CD14-positive monocyte (primary cell): Measurements from ENCODE around the gene USP20. TPM values are rescaled to one million over a fixed set of nuclear protein-coding genes. Genes with fewer than 3 reads are reported as not detected.
A peak's percentile ranks its signal among the peaks of the same experiment; 100 is the strongest.

Source experiments
- DNase-seq, 3 donors: peaks; one replicate each; pipeline ENCODE4 v3.0.0-alpha.2; 2011 to 2022
- H2AFZ ChIP-seq: 2 replicates; pipeline ENCODE4 v1.6.0; 2012; ENCODE audit warnings: mild to moderate bottlenecking, low read depth, low read length, inconsistent platforms; ENCODE audit not compliant: insufficient read depth, poor library complexity, severe bottlenecking
- H3K27ac ChIP-seq, 2 donors: 1 replicate in 1 of 2; 2 replicates in 1 of 2; pipeline ENCODE4 v1.5.1; 2012 to 2013; ENCODE audit warnings: low read length in 2 of 2, control low read depth in 1 of 2, inconsistent platforms in 1 of 2, low read depth in 1 of 2, mild to moderate bottlenecking in 1 of 2
- H3K27me3 ChIP-seq, 2 donors: one replicate each; pipeline versions ENCODE4 v1.6.0 to v1.6.1; 2011 to 2013; ENCODE audit warnings: low read length in 2 of 2; ENCODE audit not compliant: control insufficient read depth in 2 of 2, insufficient read depth in 2 of 2
- H3K36me3 ChIP-seq, 2 donors: replicated peaks in 1 of 2; 1 replicate in 1 of 2; 2 replicates in 1 of 2; pipeline versions ENCODE4 v1.5.1 to v1.6.1; 2012 to 2013; ENCODE audit warnings: low read length in 2 of 2, control low read depth in 1 of 2, inconsistent platforms in 1 of 2, mild to moderate bottlenecking in 1 of 2; ENCODE audit not compliant: insufficient read depth in 2 of 2, control insufficient read depth in 1 of 2
- H3K4me1 ChIP-seq, 2 donors: 1 replicate in 1 of 2; 2 replicates in 1 of 2; pipeline versions ENCODE4 v1.5.1 to v1.6.1; 2012 to 2013; ENCODE audit warnings: low read length in 2 of 2, control low read depth in 1 of 2, inconsistent platforms in 1 of 2, mild to moderate bottlenecking in 1 of 2, moderate library complexity in 1 of 2; ENCODE audit not compliant: insufficient read depth in 2 of 2, control insufficient read depth in 1 of 2
- H3K4me2 ChIP-seq: replicated peaks from 2 replicates; pipeline ENCODE3; 2012; ENCODE audit warnings: low read length, moderate library complexity, mild to moderate bottlenecking; ENCODE audit not compliant: poor library complexity, severe bottlenecking; ENCODE audit errors: extremely low read depth
- H3K4me3 ChIP-seq, 3 experiments: fragments of 200-600 bp in 1 of 3; sonication (generic) in 1 of 3; replicated peaks in 1 of 3; 1 replicate in 2 of 3; 2 replicates in 1 of 3; pipeline ENCODE4 v1.5.1; 2011 to 2013; ENCODE audit warnings: low read length in 3 of 3, mild to moderate bottlenecking in 3 of 3, control low read depth in 2 of 3, low read depth in 2 of 3, inconsistent platforms in 1 of 3, moderate library complexity in 1 of 3
- H3K79me2 ChIP-seq: 2 replicates; pipeline ENCODE4 v1.6.0; 2012; ENCODE audit warnings: mild to moderate bottlenecking, control low read depth, inconsistent platforms, low read length, moderate library complexity; ENCODE audit not compliant: insufficient read depth
- H3K9ac ChIP-seq: 2 replicates; pipeline ENCODE4 v1.6.0; 2017; ENCODE audit warnings: low read length, mild to moderate bottlenecking; ENCODE audit not compliant: insufficient read depth, poor library complexity, severe bottlenecking
- H3K9me3 ChIP-seq, 2 donors: replicated peaks in 1 of 2; 1 replicate in 1 of 2; 2 replicates in 1 of 2; pipeline versions ENCODE4 v1.5.1 to v1.6.1; 2012 to 2013; ENCODE audit warnings: low read length in 2 of 2, control low read depth in 1 of 2; ENCODE audit not compliant: control insufficient read depth in 1 of 2, insufficient read depth in 1 of 2
- H4K20me1 ChIP-seq: 2 replicates; pipeline ENCODE4 v1.6.0; 2012; ENCODE audit warnings: mild to moderate bottlenecking, low read length, control low read depth, moderate library complexity; ENCODE audit not compliant: insufficient read depth
- H3K27ac Mint-ChIP-seq, 7 donors: one replicate each; pipeline ENCODE4 v1.8.0; 2020; ENCODE audit warnings: mild to moderate bottlenecking in 7 of 7, mixed read lengths in 7 of 7, moderate library complexity in 6 of 7, inconsistent platforms in 2 of 7
- H3K27me3 Mint-ChIP-seq, 3 donors: one replicate each; pipeline ENCODE4 v1.8.0; 2021 to 2022; ENCODE audit warnings: low read depth in 3 of 3, mild to moderate bottlenecking in 3 of 3, mixed read lengths in 3 of 3, moderate library complexity in 3 of 3, inconsistent platforms in 1 of 3
- H3K36me3 Mint-ChIP-seq, 2 donors: one replicate each; pipeline ENCODE4 v1.8.0; 2020; ENCODE audit warnings: mixed read lengths in 2 of 2, inconsistent platforms in 1 of 2, mild to moderate bottlenecking in 1 of 2
- H3K4me1 Mint-ChIP-seq: one replicate; pipeline ENCODE4 v1.8.0; 2020; ENCODE audit warnings: mild to moderate bottlenecking, mixed read lengths
- H3K4me3 Mint-ChIP-seq, 2 donors: one replicate each; pipeline ENCODE4 v1.8.0; 2020; ENCODE audit warnings: mild to moderate bottlenecking in 2 of 2, mixed read lengths in 2 of 2, moderate library complexity in 1 of 2
- H3K9me3 Mint-ChIP-seq, 7 donors: one replicate each; pipeline ENCODE4 v1.8.0; 2020 to 2022; ENCODE audit warnings: mixed read lengths in 7 of 7, mild to moderate bottlenecking in 6 of 7, moderate library complexity in 6 of 7, inconsistent platforms in 2 of 7
- WGBS: methylation state at CpG from one replicate; pipeline ENCODE4 v1.1.5; 2013; ENCODE audit warnings: missing lambda C conversion rate; ENCODE audit not compliant: insufficient coverage; 5-methylcytosine and 5-hydroxymethylcytosine counted together
- intact Hi-C, 2 donors: fragments of 100-400 bp; cut with micrococcal nuclease; formaldehyde crosslinking; loops; one replicate each; pipeline versions ENCODE4 v1.15.0 to v1.15.1; 2023
- polyA plus RNA-seq, 3 donors: library from polyadenylated mRNA; depleted of rRNA in 1 of 3; unstranded in 2 of 3; stranded (reverse) in 1 of 3; fragments of 300-500 nt in 2 of 3; fragments of >200 nt in 1 of 3; fragmentation: Illumina TruSeq in 2 of 3; gene quantifications; 1 replicate in 2 of 3; 2 replicates in 1 of 3; pipeline ENCODE4 v1.2.3, GENCODE V29; 2012 to 2021
- TF ChIP-seq, protein P1 (sequence below): fragments of 200-600 bp; IDR thresholded peaks from one replicate; pipeline ENCODE4 v1.8.0; 2022; ENCODE audit warnings: antibody characterized with exemption, mild to moderate bottlenecking

USP20 gene
- polyA plus RNA-seq, 3 donors = 2.7 to 30.0 (median 5.2) TPM

DNA sequence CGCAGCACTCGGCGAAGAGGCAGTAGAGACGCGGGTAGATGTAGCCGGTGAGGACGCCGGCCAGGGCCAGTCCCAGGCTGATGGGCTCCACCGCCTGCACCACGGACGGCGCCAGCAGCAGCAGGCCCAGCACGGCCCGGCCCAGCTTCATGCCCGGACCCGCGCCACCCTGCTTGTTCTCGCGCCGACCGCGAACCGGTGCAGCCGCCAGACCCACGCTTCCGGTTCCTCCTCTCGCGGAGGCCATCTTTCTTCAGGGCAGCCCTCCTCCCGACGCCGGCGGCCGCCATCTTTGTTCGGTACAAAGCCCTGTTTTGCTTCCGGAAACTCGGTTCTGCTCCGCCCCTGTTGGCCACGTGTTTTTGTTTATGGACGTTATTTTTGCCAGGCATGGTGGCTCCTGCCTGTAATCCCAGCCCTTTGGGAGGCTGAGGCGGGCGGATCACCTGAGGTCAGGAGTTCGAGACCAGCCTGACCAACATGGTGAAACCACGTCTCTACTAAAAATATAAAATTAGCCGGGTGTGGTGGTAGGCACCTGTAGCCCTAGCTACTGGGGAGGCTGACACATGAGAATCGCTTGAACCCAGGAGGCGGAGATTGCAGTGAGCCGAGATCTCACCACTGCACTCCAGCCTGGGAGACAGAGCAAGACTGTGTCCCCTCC, 11.2 kb upstream of the USP20 start, which contains the start of gene TOR1A:
Gene TOR1A (minus strand): TSS at position 202 of the 667 bp plus-strand sequence. CDS start 51 bp downstream, at position 151.
- DNase-seq = peak; percentile 92 to 95 (median 94)
- Histone ChIP-seq H3K9me3 (no peaks in the 10 kb centered on the region), H3K4me1 (peaks cover 10 to 13% of the 10 kb centered on the region in 2 donors), H3K36me3 (peaks cover 41 to 58% of the 10 kb centered on the region in 2 donors), H3K79me2 (peaks cover 41% of the 10 kb centered on the region), H4K20me1 (peaks cover 5% of the 10 kb centered on the region), H3K9ac (peak within 1 kb of the TSS; percentile 79), H3K4me3 (peak within 1 kb of the TSS; percentile 65 to 88 (median 82)), H3K27me3 (no peaks in the 10 kb centered on the region), H3K4me2 (peak within 1 kb of the TSS; percentile 91), H2AFZ (peak within 1 kb of the TSS; percentile 86), H3K27ac (peak within 1 kb of the TSS; percentile 3 to 79)
- 2% methylated on average over 30 of the region's 47 CpGs for WGBS
- Mint-ChIP-seq H3K27ac (peak within 1 kb of the TSS; percentile 49 to 93 (median 86)), H3K4me1 (peaks cover 9% of the 10 kb centered on the region), H3K36me3 (peaks cover 37 to 58% of the 10 kb centered on the region in 2 donors), H3K4me3 (peak within 1 kb of the TSS; percentile 81 to 92), H3K27me3 (peaks cover 0 to 3% (median 1%) of the 10 kb centered on the region in 3 donors), H3K9me3 (peaks cover 0 to 2% (median 0%) of the 10 kb centered on the region in 7 donors)
- TF ChIP-seq, protein P1, sequence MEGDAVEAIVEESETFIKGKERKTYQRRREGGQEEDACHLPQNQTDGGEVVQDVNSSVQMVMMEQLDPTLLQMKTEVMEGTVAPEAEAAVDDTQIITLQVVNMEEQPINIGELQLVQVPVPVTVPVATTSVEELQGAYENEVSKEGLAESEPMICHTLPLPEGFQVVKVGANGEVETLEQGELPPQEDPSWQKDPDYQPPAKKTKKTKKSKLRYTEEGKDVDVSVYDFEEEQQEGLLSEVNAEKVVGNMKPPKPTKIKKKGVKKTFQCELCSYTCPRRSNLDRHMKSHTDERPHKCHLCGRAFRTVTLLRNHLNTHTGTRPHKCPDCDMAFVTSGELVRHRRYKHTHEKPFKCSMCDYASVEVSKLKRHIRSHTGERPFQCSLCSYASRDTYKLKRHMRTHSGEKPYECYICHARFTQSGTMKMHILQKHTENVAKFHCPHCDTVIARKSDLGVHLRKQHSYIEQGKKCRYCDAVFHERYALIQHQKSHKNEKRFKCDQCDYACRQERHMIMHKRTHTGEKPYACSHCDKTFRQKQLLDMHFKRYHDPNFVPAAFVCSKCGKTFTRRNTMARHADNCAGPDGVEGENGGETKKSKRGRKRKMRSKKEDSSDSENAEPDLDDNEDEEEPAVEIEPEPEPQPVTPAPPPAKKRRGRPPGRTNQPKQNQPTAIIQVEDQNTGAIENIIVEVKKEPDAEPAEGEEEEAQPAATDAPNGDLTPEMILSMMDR = no peak
- intact Hi-C loops = no loop called here

DNA sequence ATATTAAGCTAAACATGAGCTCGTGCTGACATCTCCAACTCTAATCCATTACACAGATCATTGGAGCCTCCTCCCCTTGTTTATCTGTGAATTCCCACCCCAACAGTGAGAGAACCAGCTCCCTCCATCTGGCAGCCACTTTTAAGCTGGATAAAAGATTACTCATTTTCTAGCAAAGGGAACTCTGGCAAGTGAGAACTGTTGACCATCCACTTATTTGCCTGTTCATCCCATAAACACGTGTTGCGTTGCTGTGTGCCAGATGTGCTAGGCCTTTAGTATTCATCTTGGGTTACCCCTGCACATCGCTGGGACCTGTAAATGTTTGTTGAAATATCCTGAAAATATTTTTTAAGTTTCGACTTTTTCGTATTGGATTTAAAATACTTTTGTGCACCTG, 8.9 kb upstream of the USP20 start:
- TF ChIP-seq, protein P1 = no peak
- Histone ChIP-seq H3K27me3 (no peaks in the 10 kb centered on the region), H2AFZ (no peak overlapping the region), H3K4me3 (no peak overlapping the region), H3K27ac (no peak overlapping the region), H4K20me1 (no peaks in the 10 kb centered on the region), H3K9me3 (no peaks in the 10 kb centered on the region), H3K79me2 (peaks cover 23% of the 10 kb centered on the region), H3K4me1 (peaks cover 10 to 13% of the 10 kb centered on the region in 2 donors), H3K36me3 (peaks cover 50 to 64% of the 10 kb centered on the region in 2 donors), H3K9ac (no peak overlapping the region), H3K4me2 (no peak overlapping the region)
- peaks cover 9% of the 10 kb centered on the region for H3K4me1 Mint-ChIP-seq
- 100% methylated on average over 1 of the region's 6 CpGs for WGBS
- no peaks in the 10 kb centered on the region for H3K9me3 Mint-ChIP-seq
- H3K4me3 Mint-ChIP-seq = no peak overlapping the region
- DNase-seq = no peak
- peaks cover 0 to 3% (median 1%) of the 10 kb centered on the region in 3 donors for H3K27me3 Mint-ChIP-seq
- no peak overlapping the region for H3K27ac Mint-ChIP-seq
- intact Hi-C loops = no loop called here
- H3K36me3 Mint-ChIP-seq = peaks cover 47 to 60% of the 10 kb centered on the region in 2 donors
